Measurements from ENCODE around the gene CCDC120. TPM values are rescaled to one million over a fixed set of nuclear protein-coding genes. Genes with fewer than 3 reads are reported as not detected.

The CCDC120 gene
- total RNA-seq, 1 donor from 2014 or later, result 1.2 TPM

DNA sequence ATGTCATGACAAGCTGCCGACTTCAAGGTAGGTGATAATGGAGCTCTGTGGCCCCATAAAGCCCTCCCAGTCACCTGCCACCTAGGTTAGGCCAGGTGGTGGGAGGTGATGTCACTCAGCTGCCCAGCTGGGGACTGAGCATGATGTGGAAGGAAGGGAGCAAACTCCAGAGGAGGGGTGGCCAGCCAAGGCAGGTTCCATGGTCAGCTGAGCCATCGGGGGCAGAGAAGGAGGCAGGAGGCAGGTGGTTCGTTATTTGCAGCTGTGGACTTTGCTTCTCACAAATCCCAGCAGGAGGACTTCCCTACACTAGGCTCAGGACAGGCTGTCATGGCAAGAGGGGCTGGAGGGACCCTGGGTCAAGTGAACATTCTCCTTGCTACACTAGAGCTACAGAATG lies 2.1 kb downstream of the CCDC120 start:
- no peak for ATAC-seq (ENCODE audit: poor library complexity)
- intact Hi-C loops (cut with DNase I), result no loop called here

DNA sequence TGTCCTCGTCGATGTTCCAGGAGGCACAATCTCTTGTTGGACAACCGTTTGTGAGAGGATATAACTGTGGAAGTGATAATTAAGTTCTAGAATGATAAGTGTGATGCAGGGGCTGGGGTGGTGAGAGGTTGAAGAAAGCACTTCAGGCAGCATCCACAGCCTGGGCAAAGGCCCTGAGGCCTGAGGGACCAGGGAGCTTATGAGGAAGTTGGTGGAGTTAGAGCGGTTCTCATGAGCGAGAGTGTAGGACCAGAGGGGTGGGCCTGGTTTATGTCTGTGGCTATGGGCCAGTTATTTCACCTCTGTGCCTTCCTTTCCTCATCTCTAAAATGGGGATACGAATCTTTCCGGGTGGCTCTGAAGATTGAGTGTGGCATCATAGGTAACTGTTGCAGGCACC lies 2.7 kb downstream of the CCDC120 start:
- DNase-seq, result no peak
- ATAC-seq (ENCODE audit: poor library complexity), result no peak
- intact Hi-C loops (cut with DNase I), result no loop called here

More for the DNA sequence above, 2.1 kb downstream of the CCDC120 start:
- DNase-seq, result no peak

DNA sequence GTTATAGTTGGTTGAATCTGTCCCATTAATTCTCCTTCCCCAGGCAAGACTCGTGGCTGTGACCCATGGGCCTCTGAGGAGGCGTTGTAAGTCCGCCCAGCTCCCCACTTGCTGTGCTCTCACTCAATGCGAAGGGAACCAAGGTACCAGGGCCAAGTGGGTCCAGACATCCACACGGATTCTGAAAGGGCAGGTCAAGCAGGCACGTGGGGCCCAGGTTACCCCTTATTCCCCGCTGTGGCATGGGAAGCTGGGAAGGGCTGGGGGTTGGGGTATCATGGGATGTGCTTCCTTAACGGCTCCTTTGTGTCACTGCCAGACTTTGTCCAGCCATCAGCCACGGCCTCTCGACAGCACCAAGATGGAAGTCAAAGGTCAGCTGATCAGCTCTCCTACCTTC lies 3.1 kb downstream of the CCDC120 start:
- no peak for DNase-seq
- intact Hi-C loops (cut with DNase I), result no loop called here
- no peak for ATAC-seq (ENCODE audit: poor library complexity)

DNA sequence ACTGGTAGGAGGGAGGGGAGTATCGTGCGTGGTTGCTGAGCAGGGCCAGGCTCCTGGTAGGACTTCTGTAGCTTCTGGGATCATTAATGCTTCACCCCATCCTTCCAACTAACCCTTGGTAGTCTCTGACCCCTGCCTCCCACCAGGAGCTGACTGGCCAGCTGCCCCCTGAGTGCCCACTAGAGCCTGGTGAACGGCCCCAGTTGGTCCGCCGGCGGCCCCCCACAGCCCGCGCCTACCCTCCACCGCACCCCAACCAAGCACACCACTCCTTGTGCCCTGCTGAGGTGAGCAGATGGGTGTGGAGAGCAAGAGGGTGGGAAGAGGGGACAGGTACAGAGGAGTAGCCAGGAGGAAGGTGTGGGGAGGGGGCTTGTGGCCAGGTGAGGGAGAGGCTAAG lies 4.9 kb downstream of the CCDC120 start:
- no peak for DNase-seq
- no peak for ATAC-seq (ENCODE audit: poor library complexity)
- intact Hi-C loops (cut with DNase I), result no loop called here

DNA sequence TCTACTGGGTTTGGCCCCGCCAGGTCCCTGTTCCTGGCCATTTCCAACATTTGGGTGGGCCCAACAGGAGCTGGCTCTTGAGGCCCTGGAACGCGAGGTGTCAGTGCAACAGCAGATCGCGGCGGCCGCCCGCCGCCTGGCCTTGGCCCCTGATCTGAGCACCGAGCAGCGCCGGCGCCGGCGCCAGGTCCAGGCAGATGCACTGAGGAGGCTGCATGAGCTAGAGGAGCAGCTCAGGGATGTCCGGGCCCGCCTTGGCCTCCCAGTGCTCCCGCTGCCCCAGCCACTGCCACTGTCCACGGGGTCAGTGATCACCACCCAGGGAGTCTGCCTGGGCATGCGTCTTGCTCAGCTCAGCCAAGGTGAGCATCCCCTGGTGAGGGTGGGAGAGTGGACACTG lies 5.5 kb downstream of the CCDC120 start:
- no peak for ATAC-seq (ENCODE audit: poor library complexity)
- no peak for DNase-seq
- intact Hi-C loops (cut with DNase I), result no loop called here

DNA sequence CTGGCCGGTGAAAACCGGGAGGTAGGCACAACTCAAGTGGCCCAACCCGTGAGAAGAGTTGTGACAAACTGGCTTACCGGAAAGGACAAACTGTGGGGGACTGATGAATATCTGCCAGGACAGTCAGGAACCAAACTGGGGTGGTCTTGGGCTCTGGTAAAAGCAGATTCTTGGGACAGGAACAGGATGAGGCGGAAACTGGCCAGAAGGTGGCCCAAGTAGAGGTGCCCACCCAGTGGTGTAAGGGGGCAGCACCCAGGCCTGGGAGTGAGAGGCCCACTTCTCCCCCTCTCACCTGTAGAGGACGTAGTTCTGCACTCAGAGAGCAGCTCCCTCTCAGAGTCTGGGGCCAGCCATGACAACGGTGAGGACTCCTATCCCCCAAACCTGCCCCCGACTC lies 5.9 kb downstream of the CCDC120 start:
- intact Hi-C loops (cut with DNase I), result no loop called here
- no peak for DNase-seq
- ATAC-seq (ENCODE audit: poor library complexity), result no peak

DNA sequence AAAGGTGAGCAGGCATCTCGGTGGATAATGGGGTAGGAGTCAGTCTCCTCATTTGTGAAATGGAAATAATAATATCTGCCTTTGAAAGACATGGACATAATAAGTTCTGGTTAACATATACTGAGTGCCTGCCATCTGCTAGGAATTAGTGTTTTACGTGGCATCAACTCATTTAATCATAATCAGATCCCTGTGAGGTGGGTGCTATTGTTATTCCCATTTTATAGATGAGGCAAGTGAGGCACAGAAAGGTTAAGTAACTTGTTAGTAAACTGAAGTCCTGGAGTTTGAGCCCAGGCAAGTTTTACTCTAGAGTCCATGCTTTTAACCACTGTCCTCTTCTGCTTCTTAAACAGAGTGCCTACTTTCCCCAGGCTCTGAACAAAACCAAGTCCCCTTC lies 7.5 kb downstream of the CCDC120 start:
- DNase-seq, result no peak
- no peak for ATAC-seq (ENCODE audit: poor library complexity)
- intact Hi-C loops (cut with DNase I), result no loop called here

DNA sequence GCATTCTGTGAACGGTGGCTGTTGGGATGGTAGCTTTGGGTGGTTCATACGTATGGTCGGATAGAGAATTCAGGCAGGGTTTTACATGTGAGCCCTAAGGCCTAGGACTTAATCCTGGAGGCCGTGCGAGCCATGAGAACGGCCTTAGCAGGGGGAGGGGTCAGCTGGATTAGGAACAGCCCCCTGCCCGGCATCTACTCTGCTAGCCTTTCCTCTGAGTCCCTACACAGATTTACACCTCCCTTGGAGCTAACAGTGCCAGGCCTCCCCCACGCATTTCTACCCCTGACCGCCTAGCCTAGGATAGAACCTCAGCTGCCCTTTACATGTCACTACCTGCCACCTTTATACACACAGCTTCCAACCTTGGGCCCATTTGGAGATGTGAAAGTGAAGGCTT lies 7.9 kb downstream of the CCDC120 start:
- intact Hi-C loops (cut with DNase I), result no loop called here
- no peak for DNase-seq
- no peak for ATAC-seq (ENCODE audit: poor library complexity)

DNA sequence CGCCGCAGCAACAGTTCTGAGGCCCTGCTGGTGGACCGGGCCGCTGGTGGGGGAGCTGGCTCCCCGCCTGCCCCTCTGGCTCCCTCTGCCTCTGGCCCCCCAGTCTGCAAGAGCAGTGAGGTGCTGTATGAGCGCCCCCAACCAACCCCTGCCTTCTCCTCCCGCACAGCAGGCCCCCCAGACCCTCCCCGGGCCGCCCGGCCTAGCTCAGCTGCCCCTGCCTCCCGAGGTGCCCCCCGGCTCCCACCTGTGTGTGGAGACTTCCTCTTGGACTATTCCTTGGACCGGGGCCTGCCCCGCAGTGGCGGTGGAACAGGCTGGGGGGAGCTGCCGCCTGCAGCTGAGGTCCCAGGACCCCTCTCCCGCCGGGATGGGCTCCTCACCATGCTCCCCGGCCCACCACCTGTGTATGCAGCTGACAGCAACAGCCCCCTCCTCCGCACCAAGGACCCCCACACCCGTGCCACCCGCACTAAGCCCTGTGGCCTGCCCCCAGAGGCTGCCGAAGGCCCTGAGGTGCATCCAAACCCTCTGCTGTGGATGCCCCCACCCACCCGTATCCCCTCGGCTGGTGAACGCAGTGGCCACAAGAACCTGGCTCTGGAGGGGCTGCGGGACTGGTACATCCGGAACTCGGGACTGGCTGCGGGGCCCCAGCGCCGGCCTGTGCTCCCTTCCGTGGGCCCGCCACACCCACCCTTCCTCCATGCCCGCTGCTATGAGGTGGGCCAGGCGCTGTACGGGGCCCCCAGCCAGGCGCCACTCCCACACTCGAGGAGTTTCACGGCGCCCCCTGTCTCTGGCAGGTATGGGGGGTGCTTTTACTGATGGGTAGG lies 8.7 kb downstream of the CCDC120 start:
- no peak for ATAC-seq (ENCODE audit: poor library complexity)
- intact Hi-C loops (cut with DNase I), result no loop called here
- no peak for DNase-seq

DNA sequence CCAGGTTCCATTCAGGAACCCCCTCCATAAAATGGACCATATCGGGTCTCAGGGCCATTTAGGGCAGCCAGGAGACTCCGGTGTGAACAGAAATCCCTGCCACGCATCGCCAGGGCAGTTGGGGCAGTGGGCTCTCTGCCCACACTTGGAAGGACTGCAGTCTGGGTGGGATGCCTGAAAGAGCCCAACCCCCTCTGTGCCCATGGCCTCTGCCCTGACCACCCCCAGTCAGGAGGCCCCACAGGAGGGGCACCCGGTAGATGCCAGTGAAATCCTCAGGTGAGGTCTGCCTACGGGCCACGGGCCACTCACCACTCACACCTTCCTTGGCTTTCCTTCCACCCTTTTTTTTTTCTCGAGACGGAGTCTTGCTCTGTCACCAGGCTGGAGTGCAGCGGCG lies 10.2 kb downstream of the CCDC120 start:
- DNase-seq (no peak), ATAC-seq (ENCODE audit: poor library complexity) (no peak)
- intact Hi-C loops (cut with DNase I), result no loop called here

DNA sequence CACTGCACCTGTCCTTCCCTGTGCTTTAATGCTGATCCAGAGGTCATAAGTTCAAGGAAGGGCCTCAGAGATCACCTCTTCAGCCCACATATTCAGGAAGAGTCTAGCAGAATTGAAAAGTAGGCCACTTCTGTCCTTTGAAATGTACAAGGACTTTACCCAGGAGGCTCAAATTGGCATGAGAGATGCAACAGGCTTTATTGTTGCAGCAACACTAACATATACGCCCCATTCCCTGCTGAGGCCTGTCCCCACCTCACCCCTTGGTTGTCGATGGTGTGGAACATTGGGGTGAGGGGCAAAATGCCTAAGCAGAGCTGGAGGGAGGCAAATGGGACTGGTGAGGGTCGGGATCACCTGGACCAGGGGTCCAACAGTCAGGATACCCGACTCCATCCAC lies 12.2 kb downstream of the CCDC120 start:
- DNase-seq, result no peak
- intact Hi-C loops (cut with DNase I), result no loop called here
- ATAC-seq (ENCODE audit: poor library complexity), result no peak

DNA sequence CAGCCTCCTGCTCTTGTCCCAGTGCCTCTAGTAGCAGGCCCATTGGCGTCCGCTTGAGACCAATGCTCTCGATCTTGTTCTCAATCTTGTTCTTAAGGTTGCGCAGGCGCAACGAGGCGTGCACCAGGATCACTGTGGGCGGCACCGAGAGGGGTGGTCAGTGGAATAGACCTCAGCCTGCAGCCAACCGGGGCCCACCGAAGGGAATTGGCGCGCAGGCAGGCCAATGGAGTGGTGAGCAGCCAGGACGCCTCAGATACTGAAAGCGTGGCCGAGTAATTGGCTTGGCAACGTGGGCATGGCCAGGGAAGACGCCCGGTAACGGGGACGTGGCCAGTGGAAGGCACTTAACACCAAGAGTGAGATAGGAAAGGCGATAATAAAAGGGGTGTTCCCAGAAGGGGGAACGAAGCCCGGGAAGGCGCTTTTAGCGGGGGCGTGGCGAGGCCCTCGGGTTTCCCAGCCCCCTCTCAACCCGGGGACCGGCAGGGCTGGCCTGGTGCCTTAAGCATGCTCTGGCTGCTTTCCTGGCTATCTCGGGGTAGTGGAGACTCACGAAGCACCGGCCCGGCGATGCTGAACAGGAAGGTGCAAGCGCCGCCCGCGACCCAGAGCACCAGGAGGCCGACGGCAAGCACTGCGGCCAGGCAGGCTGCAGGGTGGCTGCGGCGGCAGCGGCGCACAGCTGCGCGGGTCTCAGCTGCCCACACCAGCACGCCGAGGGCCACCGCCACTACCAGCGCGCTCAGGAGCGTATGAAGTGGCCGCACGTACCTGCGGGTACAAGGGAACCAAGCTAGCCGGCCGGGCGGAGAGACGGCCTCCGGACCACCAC lies 13.3 kb downstream of the CCDC120 start:
- ATAC-seq (ENCODE audit: poor library complexity) (peak; percentile 70), DNase-seq (peak; percentile 85)
- intact Hi-C loops (cut with DNase I), result no loop called here

DNA sequence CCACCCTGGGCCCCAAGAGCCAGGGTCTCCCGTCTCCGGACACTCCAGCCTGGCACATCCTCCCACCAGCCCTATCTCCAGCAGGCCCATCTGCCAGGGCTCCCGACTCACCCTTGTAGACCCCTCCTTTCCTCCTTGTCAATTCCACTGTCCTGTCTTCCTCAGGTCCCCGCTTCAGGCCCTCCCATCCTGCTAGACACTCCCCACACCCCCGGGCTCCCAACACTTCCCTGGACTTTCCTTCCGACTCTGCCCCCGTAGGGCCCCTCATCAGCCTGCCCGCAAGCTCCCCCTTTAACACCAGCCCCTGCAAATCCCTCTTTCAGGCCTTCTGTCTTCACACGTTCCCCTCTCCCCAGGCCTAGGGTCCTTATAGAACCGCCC lies 13.9 kb downstream of the CCDC120 start:
- ATAC-seq (ENCODE audit: poor library complexity), result no peak
- intact Hi-C loops (cut with DNase I), result no loop called here
- DNase-seq, result no peak

DNA sequence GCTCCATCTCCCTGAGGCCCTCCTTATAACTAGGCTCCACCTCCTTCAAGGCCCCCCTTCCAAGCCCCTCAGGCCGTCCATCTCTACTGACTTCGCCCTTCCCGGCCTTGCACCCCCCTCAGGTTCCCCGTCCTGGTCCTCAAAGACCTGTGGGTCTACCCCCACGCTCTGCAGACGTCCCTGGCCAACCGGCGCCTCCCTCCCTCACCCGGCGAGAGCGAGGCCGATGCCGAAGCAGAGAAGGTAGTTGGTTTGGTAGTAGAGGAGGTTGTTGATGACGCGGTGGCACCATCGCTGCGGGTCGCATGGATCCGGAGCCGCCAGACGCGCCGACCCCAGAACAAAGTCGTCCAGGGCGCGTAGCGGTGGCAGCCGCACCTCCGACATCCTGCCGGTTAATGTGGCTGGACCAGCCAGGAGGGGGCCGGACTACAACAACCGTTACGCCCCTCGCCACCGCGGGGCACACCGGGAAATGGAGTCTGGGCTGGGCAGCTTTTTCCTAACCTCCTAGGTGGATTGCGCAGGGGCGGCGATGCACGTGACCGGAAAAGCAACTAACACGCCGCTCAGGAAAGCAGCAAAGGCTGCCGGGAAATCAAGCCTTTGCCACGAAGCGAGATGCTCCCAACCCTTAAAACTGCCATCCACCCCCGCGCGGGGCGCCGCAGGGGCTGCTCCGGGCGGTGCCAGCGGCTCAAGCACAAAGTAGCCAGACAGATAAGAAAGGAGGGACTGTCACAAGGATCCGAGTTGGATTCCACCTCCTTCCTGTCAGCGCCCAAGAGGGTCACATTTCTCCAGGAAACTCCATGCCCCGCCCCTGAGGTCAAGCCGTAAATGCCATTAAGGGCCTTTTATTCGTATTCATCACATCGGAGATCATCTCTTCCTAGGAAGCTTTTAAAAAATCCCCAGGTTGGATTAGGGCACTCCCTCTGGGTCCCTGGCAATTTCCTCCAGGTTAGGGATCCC lies 15.1 kb downstream of the CCDC120 start, which contains the start of gene PRAF2:
PRAF2 (minus strand) TSS at position 402 of the 975 bp plus-strand sequence; CDS start at position 387, 15 bp downstream.
- DNase-seq (peak; percentile 96), ATAC-seq (ENCODE audit: poor library complexity) (peak; percentile 91)
- intact Hi-C loops (cut with DNase I), result no loop called here

DNA sequence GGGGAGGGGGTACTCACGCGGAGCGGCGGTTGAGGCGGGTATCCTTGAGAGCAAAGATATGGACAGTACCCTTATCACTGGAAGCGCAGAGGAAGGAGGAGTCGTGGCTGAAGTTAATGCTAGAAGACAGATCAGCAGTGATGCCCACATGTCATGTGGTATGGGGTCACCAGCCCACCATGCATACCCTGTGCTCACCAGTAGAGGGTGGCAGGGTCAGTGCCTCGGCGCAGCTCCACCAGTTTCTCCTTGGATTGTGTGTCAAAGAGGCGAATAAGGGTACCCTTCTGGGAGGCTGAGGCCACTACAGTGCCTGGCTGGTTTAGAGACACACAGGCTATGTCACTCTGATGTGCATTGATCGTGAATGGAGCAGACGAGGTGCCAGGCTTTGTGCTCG lies 16.5 kb downstream of the CCDC120 start:
- intact Hi-C loops (cut with DNase I), result no loop called here
- ATAC-seq (ENCODE audit: poor library complexity), result no peak
- DNase-seq, result no peak

DNA sequence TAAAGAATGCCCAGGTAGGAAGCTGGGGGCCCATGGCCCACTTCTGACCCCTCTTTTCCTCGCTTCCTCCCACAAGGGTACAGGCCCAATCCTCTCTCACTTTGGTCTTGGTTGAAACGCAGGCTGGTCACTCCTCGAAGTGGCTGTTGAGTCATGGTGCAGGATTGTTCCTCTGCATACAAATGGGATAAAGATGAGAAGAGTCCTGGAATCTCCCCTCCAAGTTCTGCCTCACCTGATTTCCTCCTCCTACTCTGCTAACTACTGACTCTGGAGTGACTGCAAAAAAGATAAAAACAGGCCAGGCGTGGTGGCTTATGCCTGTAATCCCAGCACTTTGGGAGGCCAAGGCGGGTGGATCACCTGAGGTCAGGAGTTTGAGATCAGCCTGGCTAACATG lies 19.1 kb downstream of the CCDC120 start:
- ATAC-seq (ENCODE audit: poor library complexity) (no peak), DNase-seq (no peak)
- intact Hi-C loops (cut with DNase I), result no loop called here

DNA sequence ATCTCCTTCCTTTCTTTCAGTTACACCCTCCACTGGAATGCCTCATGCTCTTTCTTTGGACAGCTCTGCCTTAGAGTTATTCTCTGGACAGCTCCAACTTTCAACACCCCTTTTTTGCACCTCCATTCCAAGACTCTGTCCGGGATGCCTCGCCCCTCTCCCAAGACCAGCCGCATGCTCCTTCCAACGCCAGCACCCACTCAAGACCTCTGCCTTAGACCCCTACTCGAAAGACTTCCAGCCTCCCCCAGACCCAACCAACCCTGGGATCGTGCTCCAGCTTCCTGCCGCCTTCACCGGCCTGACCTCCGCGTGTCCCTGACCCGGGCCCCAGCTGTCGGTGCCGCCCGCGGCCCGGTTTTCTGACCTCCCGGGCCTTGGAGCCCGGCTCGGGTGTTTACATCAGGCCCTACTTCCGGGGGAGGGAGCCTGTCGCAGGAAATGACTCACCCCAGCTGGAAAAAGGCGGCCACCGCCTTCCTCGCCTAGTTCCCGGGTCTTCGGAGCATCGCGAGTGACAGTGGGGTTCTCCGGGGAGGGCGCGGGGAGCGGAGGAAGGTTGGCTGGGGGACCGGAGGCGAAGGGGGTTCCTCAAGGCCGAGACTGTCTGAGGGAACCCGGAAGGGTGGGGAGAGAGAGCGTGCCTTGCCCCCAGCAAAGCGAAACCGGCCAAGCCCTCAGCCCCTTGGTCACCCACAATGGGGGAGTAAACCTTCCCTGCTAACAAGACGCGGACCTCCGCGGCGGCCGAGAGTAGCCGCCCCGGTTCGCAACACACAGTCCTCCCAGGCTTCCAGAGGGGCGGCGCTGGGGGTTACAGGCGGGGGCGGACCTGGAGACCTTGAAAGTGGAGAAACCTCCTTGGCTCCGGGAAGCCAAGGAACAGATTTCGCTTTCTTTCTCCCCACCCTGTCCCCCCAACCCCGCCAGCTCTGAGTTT lies 21.0 kb downstream of the CCDC120 start, which contains the start of gene WDR45:
WDR45 (minus strand) TSS at position 399 of the 940 bp plus-strand sequence. CDS start 1,792 bp downstream, outside the sequence.
- peak; percentile 94 for ATAC-seq (ENCODE audit: poor library complexity)
- peak; percentile 81 for DNase-seq
- intact Hi-C loops (cut with DNase I), result no loop called here
